ENCODE results near the gene PRLR.

GRCh38 chr5:35229076-35230037 lies 930 bp downstream of the PRLR start:
- TF ChIP-seq CTCF (IDR thresholded peaks at IDR 0.05; ENCODE audit: low read length) (peak; percentile 55), EZH2phosphoT487 (IDR thresholded peaks at IDR 0.05; ENCODE audit: low read length) (no peak)

Data from MM.1S (cell line).